ENCODE results near the gene CPNE1. TPM values are rescaled to one million over a fixed set of nuclear protein-coding genes. Genes with fewer than 3 reads are reported as not detected.
"Not testable (repeated sequence)": the region's sequence is repeated elsewhere in the genome, so short reads cannot be mapped to it uniquely, and the experiment has no call there.

CPNE1 gene
- total RNA-seq, 1 donor from 2014 or later, result 116 TPM

DNA sequence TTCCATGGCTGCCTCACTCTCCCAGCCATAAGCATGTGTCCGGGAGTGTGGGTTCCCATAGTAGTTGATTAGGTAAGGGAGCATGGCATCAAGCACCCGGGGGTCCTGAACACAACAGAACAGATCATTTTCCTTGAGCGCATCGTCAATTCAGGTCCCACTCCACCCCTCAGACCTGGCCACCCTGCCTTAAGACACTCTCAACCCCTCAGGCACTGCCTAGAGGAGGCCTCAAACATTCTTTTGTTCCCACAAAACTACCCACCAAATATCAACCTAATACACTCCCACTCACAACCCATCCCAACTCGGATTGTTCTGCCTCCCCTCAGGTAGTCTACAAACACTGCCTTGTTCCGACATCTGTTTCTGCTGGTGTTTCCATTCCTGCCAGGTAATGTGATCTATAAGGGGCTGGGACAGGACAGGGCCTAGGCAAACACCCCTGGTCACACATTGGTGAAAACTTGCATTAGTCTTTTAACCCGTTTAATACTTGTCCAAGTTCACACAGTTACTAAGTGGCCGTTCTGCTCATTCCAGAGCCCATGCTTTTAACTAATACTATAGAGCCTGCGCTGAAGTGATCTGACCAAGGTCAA is 33.1 kb upstream of the CPNE1 start:
- peak overlapping the region; percentile 79 to 98 (median 96) for H3K4me3 ChIP-seq (ENCODE audit: low read length in 3 of 3)
- H3K9me3 ChIP-seq (ENCODE audit: control insufficient read depth in 3 of 3, low read length in 3 of 3), result no peaks in the 10 kb centered on the region
- peaks cover 21 to 37% (median 23%) of the 10 kb centered on the region in 3 donors for H3K36me3 ChIP-seq (ENCODE audit: control insufficient read depth in 3 of 3, insufficient read depth in 3 of 3, low read length in 3 of 3)
- no peak overlapping the region for H3K27ac ChIP-seq (ENCODE audit: low read depth, low read length)
- peaks cover 30 to 34% (median 33%) of the 10 kb centered on the region in 3 donors for H3K4me1 ChIP-seq (ENCODE audit: control insufficient read depth in 3 of 3, insufficient read depth in 3 of 3, low read length in 3 of 3)
- peak overlapping the region; percentile 90 to 99 (median 98) for H3K9ac ChIP-seq (ENCODE audit: low read depth in 1 of 3, low read length in 3 of 3)
- H3K27me3 ChIP-seq (ENCODE audit: control insufficient read depth in 3 of 3, insufficient read depth in 3 of 3, low read length in 3 of 3), result no peaks in the 10 kb centered on the region

DNA sequence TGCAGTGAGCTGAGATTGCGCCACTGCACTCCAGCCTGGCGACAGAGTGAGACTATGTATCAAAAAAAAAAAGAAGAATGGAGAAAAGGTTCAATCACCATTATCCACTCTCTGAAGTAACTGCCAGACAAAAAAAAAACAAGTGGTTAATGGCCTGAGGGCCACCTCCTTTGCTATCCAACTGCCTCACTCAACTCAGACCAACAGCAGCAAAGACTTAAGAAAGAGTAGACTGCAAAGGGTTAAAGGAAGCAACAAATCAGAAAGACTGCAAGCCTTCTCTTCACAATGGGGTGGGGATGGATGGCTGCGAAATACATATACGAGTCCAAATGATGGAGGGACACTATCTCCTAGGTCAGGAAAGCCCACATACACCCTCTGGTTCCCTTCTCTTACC is 31.3 kb upstream of the CPNE1 start:
- H3K4me1 ChIP-seq (ENCODE audit: control insufficient read depth in 3 of 3, insufficient read depth in 3 of 3, low read length in 3 of 3), result peaks cover 27 to 32% (median 28%) of the 10 kb centered on the region in 3 donors
- H3K9me3 ChIP-seq (ENCODE audit: control insufficient read depth in 3 of 3, low read length in 3 of 3), result no peaks in the 10 kb centered on the region
- no peak overlapping the region for H3K9ac ChIP-seq (ENCODE audit: low read depth in 1 of 3, low read length in 3 of 3)
- H3K27me3 ChIP-seq (ENCODE audit: control insufficient read depth in 3 of 3, insufficient read depth in 3 of 3, low read length in 3 of 3), result no peaks in the 10 kb centered on the region
- H3K36me3 ChIP-seq (ENCODE audit: control insufficient read depth in 3 of 3, insufficient read depth in 3 of 3, low read length in 3 of 3), result peaks cover 16 to 30% (median 21%) of the 10 kb centered on the region in 3 donors
- no peak overlapping the region for H3K4me3 ChIP-seq (ENCODE audit: low read length in 3 of 3)
- no peak overlapping the region for H3K27ac ChIP-seq (ENCODE audit: low read depth, low read length)

DNA sequence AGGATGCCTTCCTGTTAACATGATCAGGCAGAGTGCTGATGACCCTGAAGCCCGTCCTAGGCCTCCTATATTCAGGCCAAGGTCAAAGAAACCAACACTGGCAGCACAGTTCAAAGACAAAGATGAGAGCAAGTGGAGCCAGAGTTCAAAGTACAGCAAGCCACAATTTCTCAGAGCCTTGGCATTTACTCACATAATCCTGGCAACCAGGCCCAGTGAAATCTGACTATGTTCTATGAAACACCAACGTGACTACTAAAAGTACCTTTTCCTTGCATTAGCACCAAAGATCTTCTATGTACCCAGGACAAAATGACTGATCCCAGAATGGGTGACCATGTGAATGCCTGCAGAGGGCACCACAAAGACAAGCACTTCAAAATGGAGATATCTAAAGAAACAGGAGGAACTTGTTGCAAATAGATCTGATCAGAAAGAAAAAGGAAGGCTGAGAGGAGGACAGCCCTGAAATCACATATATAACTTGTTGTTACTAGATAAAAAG is 30.6 kb upstream of the CPNE1 start:
- no peak overlapping the region for H3K4me3 ChIP-seq (ENCODE audit: low read length in 3 of 3)
- no peak overlapping the region for H3K9ac ChIP-seq (ENCODE audit: low read depth in 1 of 3, low read length in 3 of 3)
- no peak overlapping the region for H3K27ac ChIP-seq (ENCODE audit: low read depth, low read length)
- no peaks in the 10 kb centered on the region for H3K9me3 ChIP-seq (ENCODE audit: control insufficient read depth in 3 of 3, low read length in 3 of 3)
- peaks cover 22 to 26% (median 24%) of the 10 kb centered on the region in 3 donors for H3K4me1 ChIP-seq (ENCODE audit: control insufficient read depth in 3 of 3, insufficient read depth in 3 of 3, low read length in 3 of 3)
- peaks cover 17 to 33% (median 25%) of the 10 kb centered on the region in 3 donors for H3K36me3 ChIP-seq (ENCODE audit: control insufficient read depth in 3 of 3, insufficient read depth in 3 of 3, low read length in 3 of 3)
- H3K27me3 ChIP-seq (ENCODE audit: control insufficient read depth in 3 of 3, insufficient read depth in 3 of 3, low read length in 3 of 3), result no peaks in the 10 kb centered on the region

DNA sequence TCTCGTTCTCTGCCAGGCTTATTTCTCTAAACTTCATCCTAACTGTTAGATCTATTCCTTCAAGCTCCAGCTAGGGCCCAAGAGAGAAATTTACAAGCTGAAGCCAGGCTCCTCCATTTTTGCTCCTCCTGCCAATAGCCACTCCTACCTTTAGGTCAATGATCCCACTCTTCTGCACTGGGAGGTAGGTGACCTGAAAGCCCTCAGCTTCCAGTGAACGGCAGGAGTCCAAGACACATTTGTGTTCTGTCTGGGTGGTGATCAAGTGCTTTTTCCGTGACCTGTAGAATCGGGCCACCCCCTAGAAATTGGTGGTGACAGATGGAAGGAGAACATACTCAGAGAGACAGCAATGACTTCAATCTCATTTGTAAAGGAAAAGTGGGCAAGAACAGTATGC is 25.6 kb upstream of the CPNE1 start:
- H3K4me1 ChIP-seq (ENCODE audit: control insufficient read depth in 3 of 3, insufficient read depth in 3 of 3, low read length in 3 of 3), result no peaks in the 10 kb centered on the region
- no peak overlapping the region for H3K4me3 ChIP-seq (ENCODE audit: low read length in 3 of 3)
- no peak overlapping the region for H3K27ac ChIP-seq (ENCODE audit: low read depth, low read length)
- H3K36me3 ChIP-seq (ENCODE audit: control insufficient read depth in 3 of 3, insufficient read depth in 3 of 3, low read length in 3 of 3), result peaks cover 22 to 43% (median 25%) of the 10 kb centered on the region in 3 donors
- no peak overlapping the region for H3K9ac ChIP-seq (ENCODE audit: low read depth in 1 of 3, low read length in 3 of 3)
- H3K27me3 ChIP-seq (ENCODE audit: control insufficient read depth in 3 of 3, insufficient read depth in 3 of 3, low read length in 3 of 3), result no peaks in the 10 kb centered on the region
- no peaks in the 10 kb centered on the region for H3K9me3 ChIP-seq (ENCODE audit: control insufficient read depth in 3 of 3, low read length in 3 of 3)

DNA sequence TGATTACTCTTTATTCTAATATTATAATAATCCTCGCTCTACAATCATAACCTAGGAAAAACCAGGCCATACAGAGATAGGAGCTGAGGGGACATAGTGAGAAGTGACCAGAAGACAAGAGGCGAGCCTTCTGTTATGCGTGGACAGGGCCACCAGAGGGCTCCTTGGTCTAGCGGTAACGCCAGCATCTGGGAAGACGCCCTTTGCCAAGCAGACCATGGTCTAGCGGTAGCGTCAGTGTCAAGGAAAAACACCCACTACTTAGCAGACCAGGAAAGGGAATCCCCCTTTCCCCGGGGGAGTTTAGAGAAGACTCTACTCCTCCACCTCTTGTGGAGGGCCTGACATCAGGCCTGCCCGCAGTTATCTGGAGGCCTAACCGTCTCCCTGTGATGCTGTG is 22.2 kb upstream of the CPNE1 start:
- H3K4me1 ChIP-seq (ENCODE audit: control insufficient read depth in 3 of 3, insufficient read depth in 3 of 3, low read length in 3 of 3); H3K9me3 ChIP-seq (ENCODE audit: control insufficient read depth in 3 of 3, low read length in 3 of 3); H3K27ac ChIP-seq (ENCODE audit: low read depth, low read length); H3K4me3 ChIP-seq (ENCODE audit: low read length in 3 of 3); H3K27me3 ChIP-seq (ENCODE audit: control insufficient read depth in 3 of 3, insufficient read depth in 3 of 3, low read length in 3 of 3); H3K9ac ChIP-seq (ENCODE audit: low read depth in 1 of 3, low read length in 3 of 3): not testable (repeated sequence)
- H3K36me3 ChIP-seq (ENCODE audit: control insufficient read depth in 3 of 3, insufficient read depth in 3 of 3, low read length in 3 of 3), result peaks cover 18 to 26% (median 23%) of the 10 kb centered on the region in 3 donors

DNA sequence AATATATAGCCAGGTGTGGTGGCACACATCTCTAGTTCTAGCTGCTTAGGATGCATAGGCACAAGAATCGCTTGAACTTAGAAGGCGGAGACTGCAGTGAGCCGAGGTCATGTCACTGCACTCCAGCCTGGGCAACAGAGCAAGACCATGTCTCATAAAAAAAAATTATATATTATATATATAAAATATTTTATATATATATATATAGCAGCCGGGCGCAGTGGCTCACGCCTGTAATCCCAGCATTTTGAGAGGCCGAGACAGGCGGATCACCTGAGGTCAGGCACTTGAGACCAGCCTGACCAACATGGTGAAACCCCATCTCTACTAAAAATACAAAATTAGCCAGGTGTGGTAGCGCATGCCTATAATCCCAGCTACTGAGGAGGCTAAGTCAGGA is 20.7 kb upstream of the CPNE1 start:
- H3K27me3 ChIP-seq (ENCODE audit: control insufficient read depth in 3 of 3, insufficient read depth in 3 of 3, low read length in 3 of 3); H3K27ac ChIP-seq (ENCODE audit: low read depth, low read length); H3K4me1 ChIP-seq (ENCODE audit: control insufficient read depth in 3 of 3, insufficient read depth in 3 of 3, low read length in 3 of 3); H3K9ac ChIP-seq (ENCODE audit: low read depth in 1 of 3, low read length in 3 of 3); H3K4me3 ChIP-seq (ENCODE audit: low read length in 3 of 3); H3K9me3 ChIP-seq (ENCODE audit: control insufficient read depth in 3 of 3, low read length in 3 of 3): not testable (repeated sequence)
- peaks cover 21 to 32% (median 24%) of the 10 kb centered on the region in 3 donors for H3K36me3 ChIP-seq (ENCODE audit: control insufficient read depth in 3 of 3, insufficient read depth in 3 of 3, low read length in 3 of 3)

DNA sequence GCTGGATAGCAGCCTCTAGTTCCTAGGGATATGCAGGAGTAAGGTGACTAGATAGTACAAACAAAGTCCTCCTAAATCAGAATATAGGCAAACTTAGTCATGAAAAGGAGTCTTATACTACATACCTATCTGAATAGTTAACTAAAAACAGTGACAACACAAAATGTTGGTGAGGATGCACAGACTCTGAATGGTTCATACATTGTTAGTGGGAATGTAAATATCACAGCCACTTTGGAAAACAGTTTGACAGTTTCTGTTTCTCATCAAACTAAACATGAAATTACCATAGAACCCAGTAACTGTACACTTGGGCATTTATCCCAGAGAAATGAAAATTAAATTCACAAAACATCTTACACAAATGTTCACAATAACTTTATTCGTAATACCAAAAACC is 17.3 kb upstream of the CPNE1 start:
- no peaks in the 10 kb centered on the region for H3K27me3 ChIP-seq (ENCODE audit: control insufficient read depth in 3 of 3, insufficient read depth in 3 of 3, low read length in 3 of 3)
- H3K27ac ChIP-seq (ENCODE audit: low read depth, low read length), result no peak overlapping the region
- no peaks in the 10 kb centered on the region for H3K9me3 ChIP-seq (ENCODE audit: control insufficient read depth in 3 of 3, low read length in 3 of 3)
- no peaks in the 10 kb centered on the region for H3K4me1 ChIP-seq (ENCODE audit: control insufficient read depth in 3 of 3, insufficient read depth in 3 of 3, low read length in 3 of 3)
- H3K9ac ChIP-seq (ENCODE audit: low read depth in 1 of 3, low read length in 3 of 3), result no peak overlapping the region
- no peak overlapping the region for H3K4me3 ChIP-seq (ENCODE audit: low read length in 3 of 3)
- peaks cover 5 to 16% (median 12%) of the 10 kb centered on the region in 3 donors for H3K36me3 ChIP-seq (ENCODE audit: control insufficient read depth in 3 of 3, insufficient read depth in 3 of 3, low read length in 3 of 3)

DNA sequence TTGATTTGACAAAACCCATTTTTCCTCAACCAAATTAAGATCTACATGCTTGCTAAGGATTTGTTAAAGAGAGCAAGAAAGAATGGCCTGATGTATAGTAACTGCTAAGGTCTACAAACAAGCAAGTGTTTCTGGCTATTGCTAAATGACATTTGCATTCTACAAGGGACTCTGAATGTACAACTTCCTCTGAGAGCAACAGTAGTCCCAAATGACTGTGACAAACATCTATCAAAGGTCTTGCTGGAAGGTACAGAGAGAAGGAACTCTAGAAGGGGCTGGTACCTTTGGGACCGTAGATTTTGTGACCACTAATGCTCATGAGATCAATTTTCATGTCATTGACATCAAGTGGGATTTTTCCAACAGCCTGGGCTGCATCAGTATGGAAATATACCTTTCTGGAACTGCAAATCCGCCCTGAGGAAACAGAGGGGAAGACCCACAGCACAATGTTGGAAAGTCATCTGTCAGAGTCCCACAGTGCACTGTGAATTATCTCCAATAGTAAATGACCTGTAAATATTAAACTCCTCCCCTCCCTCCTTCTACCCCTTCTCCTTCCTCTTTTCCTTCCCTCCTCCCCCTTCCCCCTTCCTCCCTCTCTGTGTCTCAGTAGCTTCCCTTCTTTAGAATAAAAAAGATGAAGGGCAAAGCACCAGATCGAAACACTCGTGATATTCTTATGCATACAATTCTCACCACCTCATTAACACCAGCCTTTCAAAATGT is 15.9 kb upstream of the CPNE1 start:
- H3K27me3 ChIP-seq (ENCODE audit: control insufficient read depth in 3 of 3, insufficient read depth in 3 of 3, low read length in 3 of 3), result no peaks in the 10 kb centered on the region
- no peak overlapping the region for H3K9ac ChIP-seq (ENCODE audit: low read depth in 1 of 3, low read length in 3 of 3)
- peaks cover 5 to 16% (median 12%) of the 10 kb centered on the region in 3 donors for H3K36me3 ChIP-seq (ENCODE audit: control insufficient read depth in 3 of 3, insufficient read depth in 3 of 3, low read length in 3 of 3)
- no peaks in the 10 kb centered on the region for H3K4me1 ChIP-seq (ENCODE audit: control insufficient read depth in 3 of 3, insufficient read depth in 3 of 3, low read length in 3 of 3)
- no peak overlapping the region for H3K27ac ChIP-seq (ENCODE audit: low read depth, low read length)
- no peak overlapping the region for H3K4me3 ChIP-seq (ENCODE audit: low read length in 3 of 3)
- no peaks in the 10 kb centered on the region for H3K9me3 ChIP-seq (ENCODE audit: control insufficient read depth in 3 of 3, low read length in 3 of 3)

DNA sequence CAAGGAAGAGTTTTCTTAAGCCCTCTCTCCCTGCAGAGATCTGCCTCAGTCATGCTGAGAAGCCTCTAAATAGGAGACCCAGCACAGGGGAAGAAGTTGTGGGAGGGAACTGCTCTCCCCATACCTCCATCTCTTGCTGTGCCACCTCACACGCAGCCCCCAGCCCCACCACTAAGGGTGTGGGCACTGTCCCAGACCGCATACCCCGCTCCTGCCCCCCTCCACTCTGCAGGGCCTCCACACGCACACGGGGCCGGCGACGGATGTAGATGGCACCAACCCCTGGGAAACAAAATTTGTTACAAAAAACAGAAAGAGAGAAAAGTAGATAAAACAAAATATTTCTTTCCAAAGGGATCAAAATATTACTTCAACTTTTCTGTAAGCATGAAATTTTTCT is 10.2 kb upstream of the CPNE1 start:
- Histone ChIP-seq H3K4me1 (ENCODE audit: control insufficient read depth in 3 of 3, insufficient read depth in 3 of 3, low read length in 3 of 3) (no peaks in the 10 kb centered on the region), H3K9ac (ENCODE audit: low read depth in 1 of 3, low read length in 3 of 3) (no peak overlapping the region), H3K36me3 (ENCODE audit: control insufficient read depth in 3 of 3, insufficient read depth in 3 of 3, low read length in 3 of 3) (peaks cover 24 to 49% (median 41%) of the 10 kb centered on the region in 3 donors), H3K27me3 (ENCODE audit: control insufficient read depth in 3 of 3, insufficient read depth in 3 of 3, low read length in 3 of 3) (no peaks in the 10 kb centered on the region), H3K9me3 (ENCODE audit: control insufficient read depth in 3 of 3, low read length in 3 of 3) (no peaks in the 10 kb centered on the region), H3K4me3 (ENCODE audit: low read length in 3 of 3) (no peak overlapping the region), H3K27ac (ENCODE audit: low read depth, low read length) (no peak overlapping the region)

DNA sequence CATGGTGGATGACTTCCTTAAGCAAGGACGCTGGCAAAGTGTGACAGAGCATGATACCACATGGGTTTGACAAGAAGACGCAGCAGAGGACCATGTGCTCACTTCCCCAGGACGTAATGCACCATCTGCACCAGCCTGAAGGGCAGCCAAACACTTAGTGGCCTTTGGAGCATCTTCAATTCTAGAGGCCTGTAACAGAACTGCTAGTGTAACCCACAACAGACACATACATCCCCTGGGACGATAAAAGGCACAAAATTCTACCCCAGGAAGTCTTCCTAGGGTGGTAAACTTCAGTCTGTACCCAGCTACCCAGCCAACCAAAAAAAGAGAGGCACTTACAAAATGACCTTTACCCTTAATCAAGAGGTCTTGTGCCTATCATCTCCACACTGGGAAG is 9.2 kb upstream of the CPNE1 start:
- peaks cover 34 to 60% (median 51%) of the 10 kb centered on the region in 3 donors for H3K36me3 ChIP-seq (ENCODE audit: control insufficient read depth in 3 of 3, insufficient read depth in 3 of 3, low read length in 3 of 3)

More for the DNA sequence above, 9.2 kb upstream of the CPNE1 start:
- no peaks in the 10 kb centered on the region for H3K27me3 ChIP-seq (ENCODE audit: control insufficient read depth in 3 of 3, insufficient read depth in 3 of 3, low read length in 3 of 3)
- H3K4me3 ChIP-seq (ENCODE audit: low read length in 3 of 3), result no peak overlapping the region
- H3K9ac ChIP-seq (ENCODE audit: low read depth in 1 of 3, low read length in 3 of 3), result no peak overlapping the region
- H3K4me1 ChIP-seq (ENCODE audit: control insufficient read depth in 3 of 3, insufficient read depth in 3 of 3, low read length in 3 of 3), result no peaks in the 10 kb centered on the region
- no peaks in the 10 kb centered on the region for H3K9me3 ChIP-seq (ENCODE audit: control insufficient read depth in 3 of 3, low read length in 3 of 3)
- no peak overlapping the region for H3K27ac ChIP-seq (ENCODE audit: low read depth, low read length)

All from skeletal muscle tissue (tissue), 4 donors.